Keratinocyte (primary cell): ENCODE data around the gene JPT2. TPM values are rescaled to one million over a fixed set of nuclear protein-coding genes. Genes with fewer than 3 reads are reported as not detected.

ENCODE experiments used
- DNase-seq: peaks from one replicate; pipeline ENCODE4 v3.0.0-alpha.2; 2011; ENCODE audit warnings: low read depth, missing footprints, low spot score
- FAIRE-seq: peaks from 2 replicates; lab custom pipeline; 2011; peaks lifted over from hg19 to GRCh38; lab: Jason Lieb, UNC
- H2AFZ ChIP-seq: 2 replicates; pipeline ENCODE4 v1.6.0; 2012; ENCODE audit warnings: low read length, control low read depth, inconsistent platforms; ENCODE audit not compliant: control insufficient read depth
- H3K27ac ChIP-seq: 2 replicates; pipeline ENCODE4 v1.5.1; 2011; ENCODE audit warnings: low read length; ENCODE audit not compliant: control insufficient read depth, insufficient read depth
- H3K27me3 ChIP-seq: 3 replicates; pipeline ENCODE4 v1.6.0; 2011; ENCODE audit warnings: low read length; ENCODE audit not compliant: control insufficient read depth, insufficient read depth; ENCODE audit errors: extremely low read depth
- H3K36me3 ChIP-seq, 2 experiments: 2 replicates in 1 of 2; 3 replicates in 1 of 2; pipeline ENCODE4 v1.5.1; 2011; ENCODE audit warnings: low read length in 2 of 2, mild to moderate bottlenecking in 1 of 2; ENCODE audit not compliant: control insufficient read depth in 2 of 2, insufficient read depth in 2 of 2; ENCODE audit errors: extremely low read depth in 1 of 2
- H3K4me1 ChIP-seq: 3 replicates; pipeline ENCODE4 v1.5.1; 2011; ENCODE audit warnings: low read length; ENCODE audit not compliant: control insufficient read depth, insufficient read depth; ENCODE audit errors: extremely low read depth
- H3K4me2 ChIP-seq: 3 replicates; pipeline ENCODE4 v1.6.0; 2011; ENCODE audit warnings: low read depth, low read length; ENCODE audit not compliant: control insufficient read depth, insufficient read depth; ENCODE audit errors: extremely low read depth
- H3K4me3 ChIP-seq, 3 experiments: fragments of 200-600 bp in 1 of 3; sonication (generic) in 1 of 3; 2 replicates in 2 of 3; 3 replicates in 1 of 3; pipeline ENCODE4 v1.5.1; 2011 to 2016; ENCODE audit warnings: low read length in 3 of 3, mild to moderate bottlenecking in 3 of 3, control low read depth in 2 of 3, inconsistent platforms in 1 of 3, low read depth in 1 of 3, mixed read lengths in 1 of 3, mixed run types in 1 of 3, moderate library complexity in 1 of 3; ENCODE audit not compliant: control insufficient read depth in 2 of 3, insufficient read depth in 2 of 3; ENCODE audit errors: extremely low read depth in 1 of 3
- H3K79me2 ChIP-seq: 2 replicates; pipeline ENCODE4 v1.6.0; 2012; ENCODE audit warnings: low read length; ENCODE audit not compliant: control insufficient read depth, insufficient read depth
- H3K9ac ChIP-seq: 3 replicates; pipeline ENCODE4 v1.6.0; 2011; ENCODE audit warnings: low read length; ENCODE audit not compliant: control insufficient read depth, insufficient read depth; ENCODE audit errors: extremely low read depth
- H3K9me1 ChIP-seq: 3 replicates; pipeline ENCODE4 v1.6.0; 2011; ENCODE audit warnings: low read length; ENCODE audit not compliant: control insufficient read depth, insufficient read depth; ENCODE audit errors: extremely low read depth
- H3K9me3 ChIP-seq: 2 replicates; pipeline ENCODE4 v1.5.1; 2012; ENCODE audit warnings: low read depth, low read length; ENCODE audit not compliant: control insufficient read depth
- H4K20me1 ChIP-seq: 3 replicates; pipeline ENCODE4 v1.6.0; 2011; ENCODE audit warnings: low read length; ENCODE audit not compliant: control insufficient read depth, insufficient read depth; ENCODE audit errors: extremely low read depth
- CTCF ChIP-seq, 3 experiments: IDR thresholded peaks in 1 of 3; conservative IDR thresholded peaks in 1 of 3; optimal IDR thresholded peaks in 1 of 3; 2 replicates in 2 of 3; 3 replicates in 1 of 3; pipeline versions ENCODE3 to v1.5.1; 2011; ENCODE audit warnings: low read length in 3 of 3, mild to moderate bottlenecking in 3 of 3, moderate library complexity in 2 of 3, control low read depth in 1 of 3, inconsistent platforms in 1 of 3; ENCODE audit not compliant: insufficient read depth in 2 of 3; ENCODE audit errors: extremely low read depth in 1 of 3
- EZH2 ChIP-seq: IDR thresholded peaks from one replicate; pipeline ENCODE4 v1.6.1; 2012; ENCODE audit warnings: inconsistent platforms, mild to moderate bottlenecking, low read length, moderate library complexity
- dilution Hi-C: fragments of 300-500 bp; cut with MboI; formaldehyde crosslinking; loops from one replicate; pipeline ENCODE4 v1.7.0; 2020; ENCODE audit warnings: low sequenced_read_pairs; ENCODE audit not compliant: extremely low pct_ligation_motif_present
- polyA plus RNA-seq, 5 experiments: library from polyadenylated mRNA; depleted of rRNA in 3 of 5; stranded (reverse) in 3 of 5; stranded (forward) in 1 of 5; unstranded in 1 of 5; fragments of >200 nt; gene quantifications; 1 replicate in 1 of 5; 2 replicates in 3 of 5; 3 replicates in 1 of 5; pipeline versions ENCODE4 v1.2.1 to v1.2.3, GENCODE V29; 2011 to 2012; ENCODE audit warnings: missing spikeins in 2 of 5, low read depth in 1 of 5, low replicate concordance in 1 of 5

Gene JPT2
- polyA plus RNA-seq, 1 donor (not counting 4 experiments of a cell fraction or from before 2014, with no cell fraction given): 166 TPM

GRCh38 chr16:1678500-1679098 is 520 bp downstream of the JPT2 start:
- Histone ChIP-seq H3K79me2 (peaks cover 51% of the 10 kb centered on the region), H3K9me1 (no peaks in the 10 kb centered on the region), H3K4me3 (peak overlapping the region; percentile 85 to 95 (median 87)), H3K9me3 (no peaks in the 10 kb centered on the region), H3K36me3 (peaks cover 17 to 31% of the 10 kb centered on the region in 2 experiments), H2AFZ (peak overlapping the region; percentile 22), H4K20me1 (peaks cover 3% of the 10 kb centered on the region), H3K4me2 (peak overlapping the region; percentile 97), H3K27me3 (no peaks in the 10 kb centered on the region), H3K27ac (peak overlapping the region; percentile 95), H3K4me1 (peaks cover 33% of the 10 kb centered on the region), H3K9ac (peak overlapping the region; percentile 96)
- dilution Hi-C loops: no loop called here
- DNase-seq (no peak), FAIRE-seq (peak; percentile 61)
- TF ChIP-seq EZH2 (no peak), CTCF (optimal IDR thresholded peaks at IDR 0.05 in 1 of 3, IDR thresholded peaks at IDR 0.05 in 1 of 3, conservative IDR thresholded peaks at IDR 0.05 in 1 of 3; ENCODE audit: extremely low read depth in 1 of 3, insufficient read depth in 2 of 3, low read length in 3 of 3) (peak; percentile 6 to 49 (median 18))

- dilution Hi-C loops: no loop called here
- peak overlapping the region; percentile 40 for H3K4me2 ChIP-seq
- H2AFZ ChIP-seq: no peak overlapping the region
- H3K4me1 ChIP-seq: peaks cover 26% of the 10 kb centered on the region
- no peak overlapping the region for H3K9ac ChIP-seq
- H3K9me1 ChIP-seq: no peaks in the 10 kb centered on the region
- no peaks in the 10 kb centered on the region for H3K9me3 ChIP-seq
- H3K79me2 ChIP-seq: peaks cover 68% of the 10 kb centered on the region
- H3K27ac ChIP-seq: peak overlapping the region; percentile 1
- H3K27me3 ChIP-seq: no peaks in the 10 kb centered on the region
- TF ChIP-seq CTCF (optimal IDR thresholded peaks at IDR 0.05 in 1 of 3, IDR thresholded peaks at IDR 0.05 in 1 of 3, conservative IDR thresholded peaks at IDR 0.05 in 1 of 3; ENCODE audit: extremely low read depth in 1 of 3, insufficient read depth in 2 of 3, low read length in 3 of 3) (no peak), EZH2 (no peak)
- FAIRE-seq: no peak
- no peak for DNase-seq
- H3K36me3 ChIP-seq: peaks cover 17 to 29% of the 10 kb centered on the region in 2 experiments
- H4K20me1 ChIP-seq: no peaks in the 10 kb centered on the region
- H3K4me3 ChIP-seq: no peak overlapping the region
These were observed 2.3 kb downstream of the JPT2 start for GRCh38 chr16:1680361-1680760.
